Measurements from ENCODE around the gene TGFBR3.

Gene TGFBR3

GRCh38 chr1:91862120-91862519 is 23.8 kb downstream of the TGFBR3 start:
- Histone ChIP-seq H3K9ac (no peak overlapping the region), H3K79me2 (ENCODE audit: insufficient read depth, low read depth) (no peaks in the 10 kb centered on the region), H3K36me3 (ENCODE audit: insufficient read depth) (no peaks in the 10 kb centered on the region), H3K4me1 (ENCODE audit: low read depth, poor library complexity, severe bottlenecking) (peaks cover 18% of the 10 kb centered on the region), H3K27ac (no peak overlapping the region), H3K4me2 (no peak overlapping the region), H3K4me3 (IDR thresholded peaks at IDR 0.05; ENCODE audit: insufficient read depth, low read depth, low read length) (no peak overlapping the region), H2AFZ (ENCODE audit: low read depth) (no peak overlapping the region), H4K20me1 (ENCODE audit: insufficient read depth) (no peaks in the 10 kb centered on the region), H3K27me3 (ENCODE audit: insufficient read depth, low read depth) (no peaks in the 10 kb centered on the region)
- no peak for TF ChIP-seq CTCF (conservative IDR thresholded peaks at IDR 0.05; ENCODE audit: low read depth, low read length)

GRCh38 chr1:91857557-91858239 is 28.3 kb downstream of the TGFBR3 start:
- no peak for TF ChIP-seq CTCF (conservative IDR thresholded peaks at IDR 0.05; ENCODE audit: low read depth, low read length)
- no peak overlapping the region for H3K9ac ChIP-seq
- no peaks in the 10 kb centered on the region for H4K20me1 ChIP-seq (ENCODE audit: insufficient read depth)
- no peak overlapping the region for H3K27ac ChIP-seq
- H3K4me3 ChIP-seq (IDR thresholded peaks at IDR 0.05; ENCODE audit: insufficient read depth, low read depth, low read length), result no peak overlapping the region
- H2AFZ ChIP-seq (ENCODE audit: low read depth), result no peak overlapping the region
- H3K4me1 ChIP-seq (ENCODE audit: low read depth, poor library complexity, severe bottlenecking), result peaks cover 18% of the 10 kb centered on the region
- H3K27me3 ChIP-seq (ENCODE audit: insufficient read depth, low read depth), result no peaks in the 10 kb centered on the region
- no peaks in the 10 kb centered on the region for H3K79me2 ChIP-seq (ENCODE audit: insufficient read depth, low read depth)
- no peaks in the 10 kb centered on the region for H3K36me3 ChIP-seq (ENCODE audit: insufficient read depth)
- no peak overlapping the region for H3K4me2 ChIP-seq

GRCh38 chr1:91856996-91857395 is 29.0 kb downstream of the TGFBR3 start:
- Histone ChIP-seq H3K36me3 (ENCODE audit: insufficient read depth) (no peaks in the 10 kb centered on the region), H3K9ac (no peak overlapping the region), H3K4me1 (ENCODE audit: low read depth, poor library complexity, severe bottlenecking) (peaks cover 18% of the 10 kb centered on the region), H3K27me3 (ENCODE audit: insufficient read depth, low read depth) (no peaks in the 10 kb centered on the region), H3K4me2 (no peak overlapping the region), H3K4me3 (IDR thresholded peaks at IDR 0.05; ENCODE audit: insufficient read depth, low read depth, low read length) (no peak overlapping the region), H2AFZ (ENCODE audit: low read depth) (no peak overlapping the region), H3K79me2 (ENCODE audit: insufficient read depth, low read depth) (no peaks in the 10 kb centered on the region), H4K20me1 (ENCODE audit: insufficient read depth) (no peaks in the 10 kb centered on the region), H3K27ac (no peak overlapping the region)
- no peak for TF ChIP-seq CTCF (conservative IDR thresholded peaks at IDR 0.05; ENCODE audit: low read depth, low read length)

GRCh38 chr1:91854852-91855534 is 31.0 kb downstream of the TGFBR3 start:
- Histone ChIP-seq H3K79me2 (ENCODE audit: insufficient read depth, low read depth) (no peaks in the 10 kb centered on the region), H3K4me1 (ENCODE audit: low read depth, poor library complexity, severe bottlenecking) (peaks cover 14% of the 10 kb centered on the region)

More at GRCh38 chr1:91854852-91855534, 31.0 kb downstream of the TGFBR3 start:
- H3K9ac ChIP-seq, result no peak overlapping the region
- H2AFZ ChIP-seq (ENCODE audit: low read depth), result no peak overlapping the region
- H3K36me3 ChIP-seq (ENCODE audit: insufficient read depth), result no peaks in the 10 kb centered on the region
- no peak for TF ChIP-seq CTCF (conservative IDR thresholded peaks at IDR 0.05; ENCODE audit: low read depth, low read length)
- no peaks in the 10 kb centered on the region for H4K20me1 ChIP-seq (ENCODE audit: insufficient read depth)
- H3K27me3 ChIP-seq (ENCODE audit: insufficient read depth, low read depth), result no peaks in the 10 kb centered on the region
- H3K4me3 ChIP-seq (IDR thresholded peaks at IDR 0.05; ENCODE audit: insufficient read depth, low read depth, low read length), result no peak overlapping the region
- H3K27ac ChIP-seq, result no peak overlapping the region
- H3K4me2 ChIP-seq, result no peak overlapping the region
